Epithelial cell of umbilical artery (primary cell): ENCODE results near the gene CHST7. TPM values are rescaled to one million over a fixed set of nuclear protein-coding genes. Genes with fewer than 3 reads are reported as not detected.

Experiments used
- total RNA-seq: library from RNA; depleted of rRNA; stranded (reverse); fragments of >200 nt; gene quantifications from 2 replicates; pipeline ENCODE4 v1.2.3, GENCODE V29; 2014

The CHST7 gene, protein sequence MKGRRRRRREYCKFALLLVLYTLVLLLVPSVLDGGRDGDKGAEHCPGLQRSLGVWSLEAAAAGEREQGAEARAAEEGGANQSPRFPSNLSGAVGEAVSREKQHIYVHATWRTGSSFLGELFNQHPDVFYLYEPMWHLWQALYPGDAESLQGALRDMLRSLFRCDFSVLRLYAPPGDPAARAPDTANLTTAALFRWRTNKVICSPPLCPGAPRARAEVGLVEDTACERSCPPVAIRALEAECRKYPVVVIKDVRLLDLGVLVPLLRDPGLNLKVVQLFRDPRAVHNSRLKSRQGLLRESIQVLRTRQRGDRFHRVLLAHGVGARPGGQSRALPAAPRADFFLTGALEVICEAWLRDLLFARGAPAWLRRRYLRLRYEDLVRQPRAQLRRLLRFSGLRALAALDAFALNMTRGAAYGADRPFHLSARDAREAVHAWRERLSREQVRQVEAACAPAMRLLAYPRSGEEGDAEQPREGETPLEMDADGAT
- 40.0 and 53.2 TPM in 2 replicates for total RNA-seq

DNA sequence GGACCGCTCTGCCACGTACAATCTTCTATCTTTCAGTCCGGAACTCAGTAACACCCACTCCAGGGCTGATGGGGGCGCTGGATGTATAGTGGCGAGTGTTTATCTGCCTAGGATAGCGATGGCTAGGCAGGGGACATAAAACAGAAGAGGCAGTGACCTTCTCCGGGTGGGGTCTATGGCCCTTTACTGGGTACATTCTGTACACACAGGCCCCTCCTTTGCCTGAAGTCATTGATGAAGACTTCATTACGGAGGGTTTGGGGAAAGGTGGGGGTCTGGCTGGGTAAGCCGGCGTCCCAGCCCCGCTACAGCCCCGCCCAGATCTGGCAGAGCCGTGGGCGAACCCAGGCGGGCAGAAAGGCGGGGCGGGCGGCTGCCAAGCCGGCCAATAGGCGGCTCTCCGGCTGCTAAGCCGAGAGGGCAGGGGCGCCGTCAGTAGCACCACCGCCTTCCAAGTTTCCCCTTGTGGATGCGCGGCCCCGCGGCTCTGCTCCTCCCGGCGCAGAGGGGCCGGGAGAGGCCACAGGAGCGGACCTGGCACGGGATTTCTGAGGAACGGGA lies at the start of gene CHST7:
TSS of gene CHST7 (plus strand) at position 435 of the 561 bp plus-strand sequence. CDS start 167 bp downstream, outside the sequence.

DNA sequence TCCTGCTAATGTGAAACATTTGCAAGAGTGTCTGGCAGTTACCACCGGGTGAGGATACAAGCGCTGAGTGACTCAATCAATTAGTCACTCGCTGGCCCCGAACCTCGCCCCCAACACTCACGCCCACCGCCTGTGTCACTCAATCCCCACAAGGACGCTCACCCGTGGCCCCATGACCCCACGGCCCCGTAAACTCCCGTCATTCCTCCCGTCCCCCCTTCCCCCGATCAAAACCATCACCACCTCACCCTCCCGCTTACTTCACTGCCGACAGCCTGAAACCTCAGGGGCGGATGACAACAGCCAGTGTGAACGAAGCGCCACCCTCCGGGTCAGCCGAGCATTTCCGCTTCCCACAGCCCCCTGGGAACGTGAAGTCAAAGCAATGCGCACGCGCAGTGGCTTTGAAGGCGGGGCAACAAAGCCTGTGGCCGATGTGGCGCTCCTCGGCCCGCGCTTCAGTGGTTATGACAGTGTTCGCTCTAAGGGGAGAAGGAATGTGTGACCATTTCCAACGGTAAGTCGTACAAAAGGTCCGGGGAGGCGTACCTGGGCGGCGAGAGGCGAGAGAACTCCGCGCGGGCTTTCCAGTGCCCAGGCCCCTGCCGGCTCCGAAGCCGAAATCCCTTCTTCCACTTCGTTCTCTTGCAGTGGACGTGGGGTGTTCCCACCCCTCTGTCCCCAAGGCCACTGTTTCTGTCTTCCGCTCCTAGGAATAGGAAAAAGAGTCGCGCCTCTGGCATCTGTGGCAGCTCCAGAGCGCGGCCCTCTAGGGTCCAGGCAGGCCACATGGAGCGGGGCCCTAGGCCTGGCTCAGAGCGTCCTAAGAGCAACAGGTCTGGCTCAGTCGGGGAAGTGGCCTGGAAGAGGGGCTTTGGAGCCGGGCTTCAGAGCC lies 28.2 kb upstream of the CHST7 start, which contains the start of gene ZNF674:
TSS of gene ZNF674 (minus strand) at position 311 of the 895 bp plus-strand sequence. CDS start 3,334 bp downstream, outside the sequence.

Other genes with a start within 250 kb of the CHST7 start
- gene ZNF674, start 28.3 kb upstream of the CHST7 start, total RNA-seq, result 4.2 and 7.6 TPM in 2 replicates
- 18.7 and 25.7 TPM in 2 replicates for gene SLC9A7, start 185.4 kb downstream of the CHST7 start, total RNA-seq